ENCODE data around the gene TPM2.

DNA sequence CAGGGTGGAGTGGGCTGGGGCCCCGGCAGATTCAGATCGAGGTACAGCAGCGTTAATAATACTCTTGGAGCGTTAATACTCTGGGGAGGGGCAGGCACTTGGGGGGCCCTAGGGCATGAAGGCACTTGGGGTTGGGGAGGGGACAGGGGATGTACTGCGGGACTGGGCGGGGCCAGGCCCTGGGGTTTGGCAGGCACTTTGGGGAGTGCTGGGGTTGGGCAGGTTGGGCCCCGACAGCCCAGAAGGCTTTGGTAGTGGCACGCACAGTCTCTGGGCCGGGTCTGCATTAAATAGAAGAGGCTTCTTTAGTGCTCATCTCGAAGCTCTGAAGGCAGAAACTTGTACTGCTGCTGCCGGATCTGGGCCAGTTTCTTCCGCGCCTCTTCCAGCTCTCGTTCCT is 7.8 kb upstream of the TPM2 start:
- TF ChIP-seq SP1 (IDR thresholded peaks at IDR 0.05) (no peak), L3MBTL2 (conservative IDR thresholded peaks at IDR 0.05) (no peak), ZNF384 (IDR thresholded peaks at IDR 0.05) (no peak), BHLHE40 (IDR thresholded peaks at IDR 0.05; ENCODE audit: borderline replicate concordance) (no peak), SUZ12 (IDR thresholded peaks at IDR 0.05) (no peak), ELF4 (IDR thresholded peaks at IDR 0.05) (no peak)
- TF ChIP-seq, protein P1, sequence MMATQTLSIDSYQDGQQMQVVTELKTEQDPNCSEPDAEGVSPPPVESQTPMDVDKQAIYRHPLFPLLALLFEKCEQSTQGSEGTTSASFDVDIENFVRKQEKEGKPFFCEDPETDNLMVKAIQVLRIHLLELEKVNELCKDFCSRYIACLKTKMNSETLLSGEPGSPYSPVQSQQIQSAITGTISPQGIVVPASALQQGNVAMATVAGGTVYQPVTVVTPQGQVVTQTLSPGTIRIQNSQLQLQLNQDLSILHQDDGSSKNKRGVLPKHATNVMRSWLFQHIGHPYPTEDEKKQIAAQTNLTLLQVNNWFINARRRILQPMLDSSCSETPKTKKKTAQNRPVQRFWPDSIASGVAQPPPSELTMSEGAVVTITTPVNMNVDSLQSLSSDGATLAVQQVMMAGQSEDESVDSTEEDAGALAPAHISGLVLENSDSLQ (IDR thresholded peaks at IDR 0.05): no peak
